NCI-H1436 (cell line): Measurements from ENCODE around the gene OSBPL1A.
"Not testable (repeated sequence)": the region's sequence is repeated elsewhere in the genome, so short reads cannot be mapped to it uniquely, and the experiment has no call there.

Experiments
- DNase-seq: peaks from one replicate; lab custom pipeline; 2025; lab: John Stamatoyannopoulos, UW

The OSBPL1A gene

GRCh38 chr18:24397131-24397693, 412 bp downstream of the OSBPL1A start:
- peak; percentile 59 for DNase-seq

- DNase-seq, result no peak
Measured at GRCh38 chr18:24396082-24396633, 1.5 kb downstream of the OSBPL1A start.

GRCh38 chr18:24395049-24395795, 2.4 kb downstream of the OSBPL1A start:
- DNase-seq, result no peak

GRCh38 chr18:24388957-24389356, 8.7 kb downstream of the OSBPL1A start:
- no peak for DNase-seq

GRCh38 chr18:24386681-24387080, 10.9 kb downstream of the OSBPL1A start:
- DNase-seq, result no peak

GRCh38 chr18:24381126-24381525, 16.5 kb downstream of the OSBPL1A start:
- no peak for DNase-seq

- no peak for DNase-seq
Measured at GRCh38 chr18:24380163-24380747, 17.4 kb downstream of the OSBPL1A start.

GRCh38 chr18:24378598-24378997, 19.0 kb downstream of the OSBPL1A start:
- no peak for DNase-seq

- DNase-seq, result not testable (repeated sequence)
Measured at GRCh38 chr18:24376531-24376930, 21.1 kb downstream of the OSBPL1A start.

- DNase-seq, result no peak
Measured at GRCh38 chr18:24373328-24373727, 24.3 kb downstream of the OSBPL1A start.

GRCh38 chr18:24372279-24372872, 25.2 kb downstream of the OSBPL1A start:
- DNase-seq, result no peak

GRCh38 chr18:24370120-24370519, 27.5 kb downstream of the OSBPL1A start:
- DNase-seq, result no peak

GRCh38 chr18:24369426-24369825, 28.2 kb downstream of the OSBPL1A start:
- DNase-seq, result no peak

GRCh38 chr18:24368749-24369148, 28.9 kb downstream of the OSBPL1A start:
- no peak for DNase-seq

GRCh38 chr18:24366328-24366727, 31.3 kb downstream of the OSBPL1A start:
- no peak for DNase-seq

GRCh38 chr18:24364177-24364576, 33.4 kb downstream of the OSBPL1A start:
- no peak for DNase-seq

- no peak for DNase-seq
Measured at GRCh38 chr18:24362757-24363156, 34.9 kb downstream of the OSBPL1A start.

GRCh38 chr18:24359787-24360530, 37.7 kb downstream of the OSBPL1A start:
- peak; percentile 49 for DNase-seq

GRCh38 chr18:24354278-24354677, 43.3 kb downstream of the OSBPL1A start:
- DNase-seq, result no peak

- DNase-seq, result no peak
Measured at GRCh38 chr18:24346254-24346653, 51.4 kb downstream of the OSBPL1A start.

GRCh38 chr18:24344509-24344908, 53.1 kb downstream of the OSBPL1A start:
- no peak for DNase-seq

- no peak for DNase-seq
Measured at GRCh38 chr18:24342347-24342746, 55.3 kb downstream of the OSBPL1A start.
